Gastrocnemius medialis (tissue), 4 donors: Measurements from ENCODE around the gene OSMR. TPM values are rescaled to one million over a fixed set of nuclear protein-coding genes. Genes with fewer than 3 reads are reported as not detected.

Source experiments
- ATAC-seq, 2 donors: fragments of 150-250 bp; one replicate each; pipeline ENCODE4 v1.9.1; 2016
- DNase-seq, 2 donors: peaks; one replicate each; pipeline ENCODE4 v3.0.0-alpha.2; 2019
- H3K27ac ChIP-seq, 4 donors: fragments of 200-600 bp; sonication (generic); 1 replicate in 1 of 4; 2 replicates in 3 of 4; pipeline ENCODE4 v1.5.1; 2016 to 2018; ENCODE audit warnings: mild to moderate bottlenecking in 2 of 4, moderate library complexity in 1 of 4
- H3K27me3 ChIP-seq, 3 donors: fragments of 200-600 bp; sonication (generic) in 2 of 3; 1 replicate in 1 of 3; 2 replicates in 2 of 3; pipeline versions ENCODE4 v1.5.1 to v1.6.0; 2016 to 2019; ENCODE audit warnings: mild to moderate bottlenecking in 1 of 3, moderate library complexity in 1 of 3
- H3K36me3 ChIP-seq, 2 donors: fragments of 200-600 bp; sonication (generic) in 1 of 2; one replicate each; pipeline ENCODE4 v1.5.1; 2017 to 2018
- H3K4me1 ChIP-seq, 2 donors: fragments of 200-600 bp; sonication (generic) in 1 of 2; one replicate each; pipeline ENCODE4 v1.5.1; 2016 to 2017; ENCODE audit warnings: mild to moderate bottlenecking in 2 of 2
- H3K4me3 ChIP-seq, 4 donors: fragments of 200-600 bp; sonication (generic) in 3 of 4; 1 replicate in 1 of 4; 2 replicates in 3 of 4; pipeline ENCODE4 v1.5.1; 2016 to 2019; ENCODE audit warnings: mild to moderate bottlenecking in 2 of 4
- H3K9me3 ChIP-seq, 3 donors: fragments of 200-600 bp; sonication (generic) in 2 of 3; 1 replicate in 1 of 3; 2 replicates in 2 of 3; pipeline ENCODE4 v1.5.1; 2016 to 2019
- CTCF ChIP-seq, 5 experiments: fragments of 450-650 bp in 3 of 5; fragments of 200-600 bp in 2 of 5; sonication (generic) in 2 of 5; IDR thresholded peaks in 4 of 5; conservative IDR thresholded peaks in 1 of 5; 1 replicate in 4 of 5; 2 replicates in 1 of 5; pipeline ENCODE4 v1.5.1; 2016 to 2019; ENCODE audit warnings: antibody characterized with exemption in 5 of 5, mild to moderate bottlenecking in 3 of 5, moderate library complexity in 3 of 5
- POLR2A ChIP-seq, 2 donors: fragments of 450-650 bp; IDR thresholded peaks; one replicate each; pipeline ENCODE4 v1.6.1; 2017; ENCODE audit warnings: antibody characterized with exemption in 2 of 2, mild to moderate bottlenecking in 2 of 2, moderate library complexity in 2 of 2
- in situ Hi-C, 4 donors: fragments of 200-750 bp; cut with MboI; loops; one replicate each; pipeline versions ENCODE4 v1.15.0 to v1.8.0; 2017; ENCODE audit warnings: low sequenced_read_pairs in 4 of 4
- intact Hi-C: fragments of 100-400 bp; cut with DNase I; formaldehyde crosslinking; loops from one replicate; pipeline ENCODE4 v1.15.1; 2023; ENCODE audit warnings: low total_unique reads
- total RNA-seq, 4 donors: library from RNA; depleted of rRNA; stranded (reverse); fragments of >200 nt; gene quantifications; one replicate each; pipeline versions ENCODE4 v1.1.0 to v1.2.3, GENCODE V29; 2016

OSMR gene
- total RNA-seq, 4 donors from 2014 or later = 4.9 to 12.4 (median 6.5) TPM

GRCh38 chr5:38800515-38800914, 45.3 kb upstream of the OSMR start:
- Histone ChIP-seq H3K4me3 (no peak overlapping the region), H3K4me1 (peaks cover 10 to 25% of the 10 kb centered on the region in 2 donors), H3K27ac (peak overlapping the region; percentile 44 to 61 (median 56)), H3K9me3 (no peaks in the 10 kb centered on the region), H3K27me3 (no peaks in the 10 kb centered on the region), H3K36me3 (no peaks in the 10 kb centered on the region)
- TF ChIP-seq CTCF (IDR thresholded peaks at IDR 0.05 in 4 of 5, conservative IDR thresholded peaks at IDR 0.05 in 1 of 5) (no peak), POLR2A (IDR thresholded peaks at IDR 0.05) (no peak)
- in situ Hi-C loops (loop anchor here in 1 of 4 donors (5.0 to 10.0 kb wide), 3 partner anchors 136 to 363 kb away; no protein-coding TSS in a partner anchor), intact Hi-C loops (no loop called here)
- peak; percentile 11 to 43 for ATAC-seq
- no peak for DNase-seq

GRCh38 chr5:38802125-38802524, 43.7 kb upstream of the OSMR start:
- TF ChIP-seq POLR2A (IDR thresholded peaks at IDR 0.05) = no peak
- TF ChIP-seq CTCF (IDR thresholded peaks at IDR 0.05 in 4 of 5, conservative IDR thresholded peaks at IDR 0.05 in 1 of 5) = no peak
- DNase-seq (no peak), ATAC-seq (no peak)
- H3K27ac ChIP-seq = no peak overlapping the region
- no peaks in the 10 kb centered on the region for H3K27me3 ChIP-seq
- H3K36me3 ChIP-seq = no peaks in the 10 kb centered on the region
- in situ Hi-C loops = loop anchor here in 1 of 4 donors (5.0 to 10.0 kb wide), 3 partner anchors 137 to 365 kb away; no protein-coding TSS in a partner anchor
- H3K9me3 ChIP-seq = no peaks in the 10 kb centered on the region
- intact Hi-C loops = no loop called here
- peaks cover 6 to 24% of the 10 kb centered on the region in 2 donors for H3K4me1 ChIP-seq
- H3K4me3 ChIP-seq = no peak overlapping the region

- intact Hi-C loops = no loop called here
- ATAC-seq = no peak
- no peak for DNase-seq
- Histone ChIP-seq H3K4me3 (no peak overlapping the region), H3K4me1 (peaks cover 9 to 25% of the 10 kb centered on the region in 2 donors), H3K9me3 (no peaks in the 10 kb centered on the region), H3K36me3 (no peaks in the 10 kb centered on the region), H3K27ac (no peak overlapping the region), H3K27me3 (no peaks in the 10 kb centered on the region)
- TF ChIP-seq POLR2A (IDR thresholded peaks at IDR 0.05) (no peak), CTCF (IDR thresholded peaks at IDR 0.05 in 4 of 5, conservative IDR thresholded peaks at IDR 0.05 in 1 of 5) (no peak)
- in situ Hi-C loops = loop anchor here in 1 of 4 donors (5.0 to 10.0 kb wide), 3 partner anchors 138 to 366 kb away; no protein-coding TSS in a partner anchor
Measured at GRCh38 chr5:38803246-38803645, 42.6 kb upstream of the OSMR start.

GRCh38 chr5:38806775-38807258, 39.0 kb upstream of the OSMR start:
- TF ChIP-seq CTCF (IDR thresholded peaks at IDR 0.05 in 4 of 5, conservative IDR thresholded peaks at IDR 0.05 in 1 of 5) = no peak
- TF ChIP-seq POLR2A (IDR thresholded peaks at IDR 0.05) = no peak
- in situ Hi-C loops = loop anchor here in 2 of 4 donors (5.0 to 10.0 kb wide), 3 partner anchors 142 to 365 kb away; no protein-coding TSS in a partner anchor
- Histone ChIP-seq H3K27ac (peak overlapping the region in 3 of 4 donors; percentile 29 to 62 (median 51)), H3K36me3 (no peaks in the 10 kb centered on the region), H3K4me3 (no peak overlapping the region), H3K9me3 (no peaks in the 10 kb centered on the region), H3K27me3 (no peaks in the 10 kb centered on the region), H3K4me1 (peaks cover 9 to 22% of the 10 kb centered on the region in 2 donors)
- intact Hi-C loops = loop anchor here (5.0 kb wide), 3 partner anchors 135 to 310 kb away; no protein-coding TSS in a partner anchor
- DNase-seq = peak in 1 of 2 donors; percentile 31
- ATAC-seq = peak in 1 of 2 donors; percentile 42
